Esophagus squamous epithelium (tissue), 5 donors: ENCODE data around the gene TRIP10. TPM values are rescaled to one million over a fixed set of nuclear protein-coding genes. Genes with fewer than 3 reads are reported as not detected.

Experiments used
- DNase-seq: peaks from one replicate; lab custom pipeline; 2025; lab: John Stamatoyannopoulos, UW
- H3K27ac ChIP-seq, 4 donors: fragments of 200-600 bp; sonication (generic); one replicate each; pipeline ENCODE4 v1.5.1; 2016 to 2019; ENCODE audit warnings: mild to moderate bottlenecking in 1 of 4
- H3K27me3 ChIP-seq, 4 donors: fragments of 200-600 bp; sonication (generic); 1 replicate in 3 of 4; 2 replicates in 1 of 4; pipeline versions ENCODE4 v1.5.1 to v1.6.0; 2017 to 2021; ENCODE audit warnings: antibody characterized with exemption in 1 of 4
- H3K36me3 ChIP-seq, 3 donors: fragments of 200-600 bp; sonication (generic); one replicate each; pipeline ENCODE4 v1.5.1; 2016 to 2019
- H3K4me1 ChIP-seq, 3 donors: fragments of 200-600 bp; sonication (generic); one replicate each; pipeline ENCODE4 v1.5.1; 2017 to 2019
- H3K4me3 ChIP-seq, 4 donors: fragments of 200-600 bp; sonication (generic); 1 replicate in 3 of 4; 2 replicates in 1 of 4; pipeline ENCODE4 v1.5.1; 2016 to 2019; ENCODE audit warnings: mild to moderate bottlenecking in 2 of 4, moderate library complexity in 1 of 4
- H3K9me3 ChIP-seq, 3 donors: fragments of 200-600 bp; sonication (generic); one replicate each; pipeline ENCODE4 v1.5.1; 2016 to 2019
- POLR2A ChIP-seq, 4 donors: fragments of 450-650 bp; IDR thresholded peaks; one replicate each; pipeline ENCODE4 v1.6.1; 2017; ENCODE audit warnings: antibody characterized with exemption in 4 of 4, mild to moderate bottlenecking in 4 of 4, moderate library complexity in 3 of 4
- WGBS, 2 donors: methylation state at CpG; one replicate each; pipeline ENCODE4 v1.1.5; 2018; 5-methylcytosine and 5-hydroxymethylcytosine counted together
- intact Hi-C: fragments of 100-400 bp; cut with DNase I; formaldehyde crosslinking; loops from one replicate; pipeline ENCODE4 v1.15.0; 2022
- total RNA-seq, 4 donors: library from RNA; depleted of rRNA; stranded (reverse); fragments of >200 nt; gene quantifications; one replicate each; pipeline ENCODE4 v1.1.0, GENCODE V29; 2016
- TF ChIP-seq, protein P1 (sequence below), 6 experiments: fragments of 450-650 bp in 4 of 6; fragments of 200-600 bp in 2 of 6; sonication (generic) in 2 of 6; IDR thresholded peaks; one replicate each; pipeline ENCODE4 v1.5.1; 2016 to 2019; ENCODE audit warnings: antibody characterized with exemption in 6 of 6, mild to moderate bottlenecking in 4 of 6, moderate library complexity in 4 of 6
- donor health status: DM: yes; HTN: yes; CAD: no.

Gene TRIP10
- total RNA-seq, 4 donors from 2014 or later, result 67.6 to 160 (median 117) TPM

DNA sequence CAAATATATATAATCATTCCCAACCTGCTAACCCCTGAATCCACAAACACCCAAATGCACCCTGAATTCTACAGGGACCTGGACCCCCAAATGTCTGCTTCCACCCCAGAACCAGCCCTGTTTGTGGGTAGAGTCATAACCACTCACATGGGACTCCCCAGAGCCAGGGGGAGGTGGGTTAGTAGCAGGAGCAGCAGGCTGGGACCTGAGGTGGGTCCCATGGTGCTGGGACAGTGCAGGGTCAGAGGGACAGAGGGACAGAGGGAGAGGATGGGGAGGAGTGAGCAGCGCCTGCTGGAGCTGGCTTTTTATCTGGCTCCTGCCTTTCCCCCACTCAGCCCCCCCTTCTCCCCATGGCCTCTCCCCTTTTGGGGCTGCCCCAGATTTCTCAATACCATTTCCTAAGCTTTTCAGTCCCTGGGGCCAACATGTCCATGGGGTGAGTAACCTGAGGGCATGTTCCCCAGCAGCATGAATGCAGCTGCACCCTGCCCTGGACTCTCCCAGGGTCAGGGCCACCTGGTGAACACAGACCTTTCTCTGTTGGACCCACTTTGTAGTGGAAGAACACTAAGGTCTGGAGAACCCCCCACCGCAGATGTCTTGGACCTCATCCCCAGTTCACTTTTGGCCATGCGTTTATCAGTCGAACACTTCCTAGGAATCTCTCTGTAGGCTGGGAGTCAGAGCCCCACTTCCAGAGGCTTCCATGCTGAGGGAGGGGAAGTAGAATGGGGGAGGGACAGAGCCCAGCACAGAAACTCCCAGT, 18.9 kb upstream of the TRIP10 start, which contains the start of gene C3:
Gene C3, minus strand, starts transcription at position 282 of the 769 bp plus-strand sequence. Its CDS starts 61 bp downstream, at position 221.
- intact Hi-C loops, result no loop called here
- peaks cover 0 to 5% (median 0%) of the 10 kb centered on the region in 4 donors for H3K27me3 ChIP-seq
- WGBS, 2 donors, result 36 to 66% methylated on average over 3 to 4 of the region's 4 CpGs
- H3K27ac ChIP-seq, result peak within 1 kb of the TSS in 3 of 4 donors; percentile 17 to 65 (median 62)
- no peaks in the 10 kb centered on the region for H3K9me3 ChIP-seq
- peak in 1 of 4 donors; percentile 27 for TF ChIP-seq POLR2A (IDR thresholded peaks at IDR 0.05)
- TF ChIP-seq, protein P1, sequence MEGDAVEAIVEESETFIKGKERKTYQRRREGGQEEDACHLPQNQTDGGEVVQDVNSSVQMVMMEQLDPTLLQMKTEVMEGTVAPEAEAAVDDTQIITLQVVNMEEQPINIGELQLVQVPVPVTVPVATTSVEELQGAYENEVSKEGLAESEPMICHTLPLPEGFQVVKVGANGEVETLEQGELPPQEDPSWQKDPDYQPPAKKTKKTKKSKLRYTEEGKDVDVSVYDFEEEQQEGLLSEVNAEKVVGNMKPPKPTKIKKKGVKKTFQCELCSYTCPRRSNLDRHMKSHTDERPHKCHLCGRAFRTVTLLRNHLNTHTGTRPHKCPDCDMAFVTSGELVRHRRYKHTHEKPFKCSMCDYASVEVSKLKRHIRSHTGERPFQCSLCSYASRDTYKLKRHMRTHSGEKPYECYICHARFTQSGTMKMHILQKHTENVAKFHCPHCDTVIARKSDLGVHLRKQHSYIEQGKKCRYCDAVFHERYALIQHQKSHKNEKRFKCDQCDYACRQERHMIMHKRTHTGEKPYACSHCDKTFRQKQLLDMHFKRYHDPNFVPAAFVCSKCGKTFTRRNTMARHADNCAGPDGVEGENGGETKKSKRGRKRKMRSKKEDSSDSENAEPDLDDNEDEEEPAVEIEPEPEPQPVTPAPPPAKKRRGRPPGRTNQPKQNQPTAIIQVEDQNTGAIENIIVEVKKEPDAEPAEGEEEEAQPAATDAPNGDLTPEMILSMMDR (IDR thresholded peaks at IDR 0.05), result no peak
- H3K4me3 ChIP-seq, result peak within 1 kb of the TSS in 2 of 4 donors; percentile 29 to 57
- DNase-seq, result no peak
- peaks cover 0 to 48% (median 18%) of the 10 kb centered on the region in 3 donors for H3K4me1 ChIP-seq
- no peaks in the 10 kb centered on the region for H3K36me3 ChIP-seq

GRCh38 chr19:6721138-6721474, 18.4 kb upstream of the TRIP10 start:
- no peak overlapping the region for H3K4me3 ChIP-seq
- no peak for DNase-seq
- no peaks in the 10 kb centered on the region for H3K9me3 ChIP-seq
- peaks cover 0 to 5% (median 0%) of the 10 kb centered on the region in 4 donors for H3K27me3 ChIP-seq
- intact Hi-C loops, result no loop called here
- TF ChIP-seq POLR2A (IDR thresholded peaks at IDR 0.05), result no peak
- TF ChIP-seq, protein P1 (IDR thresholded peaks at IDR 0.05), result no peak
- no peaks in the 10 kb centered on the region for H3K36me3 ChIP-seq
- H3K4me1 ChIP-seq, result peaks cover 0 to 48% (median 18%) of the 10 kb centered on the region in 3 donors
- peak overlapping the region in 3 of 4 donors; percentile 17 to 65 (median 62) for H3K27ac ChIP-seq

GRCh38 chr19:6721773-6722172, 17.7 kb upstream of the TRIP10 start:
- Histone ChIP-seq H3K9me3 (no peaks in the 10 kb centered on the region), H3K36me3 (no peaks in the 10 kb centered on the region), H3K4me3 (no peak overlapping the region), H3K27ac (peak overlapping the region in 3 of 4 donors; percentile 10 to 65 (median 64)), H3K27me3 (peaks cover 0 to 2% (median 0%) of the 10 kb centered on the region in 4 donors), H3K4me1 (peaks cover 0 to 48% (median 18%) of the 10 kb centered on the region in 3 donors)
- no peak for DNase-seq
- intact Hi-C loops, result no loop called here
- WGBS, 2 donors, result 49 to 75% methylated on average over 5 of the region's 5 CpGs
- TF ChIP-seq POLR2A (IDR thresholded peaks at IDR 0.05), result no peak

DNA sequence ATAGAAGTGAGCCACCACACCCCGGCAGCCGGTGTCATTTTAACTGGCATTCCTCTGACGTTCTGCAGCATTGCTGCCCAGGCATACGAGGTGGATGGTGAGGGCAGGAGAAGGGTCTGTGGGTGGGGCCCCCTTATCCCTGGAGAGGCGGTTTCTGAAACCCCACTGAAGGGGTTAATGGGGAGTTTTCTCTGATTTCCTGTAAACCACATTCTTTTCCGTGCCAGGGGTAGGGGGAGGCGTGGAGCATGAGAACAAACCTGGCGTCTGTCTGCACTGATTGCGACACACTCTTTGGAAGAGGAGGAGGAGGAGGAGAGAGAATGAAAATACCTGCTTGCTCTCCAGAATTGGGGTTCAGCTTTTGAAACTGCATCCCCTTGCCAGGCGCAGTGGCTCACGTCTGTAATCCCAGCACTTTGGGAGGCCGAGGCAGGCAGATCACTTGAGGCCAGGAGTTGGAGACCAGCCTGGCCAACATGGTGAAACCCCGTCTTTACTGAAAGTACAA, 16.3 kb upstream of the TRIP10 start:
- Histone ChIP-seq H3K4me1 (peaks cover 0 to 48% (median 18%) of the 10 kb centered on the region in 3 donors), H3K9me3 (no peaks in the 10 kb centered on the region), H3K4me3 (peak overlapping the region in 1 of 4 donors; percentile 16), H3K36me3 (no peaks in the 10 kb centered on the region), H3K27me3 (no peaks in the 10 kb centered on the region), H3K27ac (peak overlapping the region in 3 of 4 donors; percentile 42 to 64 (median 59))
- DNase-seq, result no peak
- TF ChIP-seq, protein P1 (IDR thresholded peaks at IDR 0.05), result no peak
- TF ChIP-seq POLR2A (IDR thresholded peaks at IDR 0.05), result no peak
- WGBS, 2 donors, result 7 to 12% methylated on average over 11 to 12 of the region's 13 CpGs
- intact Hi-C loops, result no loop called here

DNA sequence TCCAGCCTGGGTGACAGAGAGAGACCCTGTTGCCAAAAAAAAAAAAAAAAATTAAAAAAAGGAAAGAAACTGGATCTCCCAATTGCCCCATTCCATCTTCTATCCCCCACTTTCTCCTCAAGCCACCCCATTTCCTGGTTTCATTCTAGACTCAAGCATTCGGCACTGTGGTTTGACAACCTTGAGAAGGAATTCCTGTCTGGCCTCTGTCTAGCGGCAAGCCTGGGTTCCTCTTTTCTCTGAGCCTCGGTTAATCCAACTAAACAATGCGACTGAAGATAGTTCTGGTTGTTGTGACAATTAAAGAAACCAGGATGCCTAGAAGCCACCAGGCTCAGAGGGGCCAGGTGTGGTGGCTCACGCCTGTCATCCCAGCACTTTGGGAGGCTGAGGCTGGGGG, 15.7 kb upstream of the TRIP10 start:
- intact Hi-C loops, result no loop called here

More for the DNA sequence above, 15.7 kb upstream of the TRIP10 start:
- TF ChIP-seq, protein P1 (IDR thresholded peaks at IDR 0.05), result no peak
- no peak for TF ChIP-seq POLR2A (IDR thresholded peaks at IDR 0.05)
- Histone ChIP-seq H3K4me3 (no peak overlapping the region), H3K27ac (peak overlapping the region in 3 of 4 donors; percentile 42 to 64 (median 59)), H3K36me3 (no peaks in the 10 kb centered on the region), H3K9me3 (no peaks in the 10 kb centered on the region), H3K27me3 (no peaks in the 10 kb centered on the region), H3K4me1 (peaks cover 0 to 54% (median 18%) of the 10 kb centered on the region in 3 donors)
- WGBS, 2 donors, result 36 to 40% methylated on average over 3 to 4 of the region's 5 CpGs
- no peak for DNase-seq
